Osteocyte (in vitro differentiated cells): ENCODE results near the gene MAEL. TPM values are rescaled to one million over a fixed set of nuclear protein-coding genes. Genes with fewer than 3 reads are reported as not detected.

ENCODE experiments used
- DNase-seq: peaks from one replicate; pipeline ENCODE4 v3.0.0; 2021; ENCODE audit warnings: mixed read lengths; ENCODE audit not compliant: unreplicated experiment; ENCODE audit errors: extremely low spot score
- H3K27ac Mint-ChIP-seq: one replicate; pipeline ENCODE4 v1.8.0; 2021; ENCODE audit warnings: mild to moderate bottlenecking, mixed read lengths; ENCODE audit not compliant: unreplicated experiment
- H3K27me3 Mint-ChIP-seq: one replicate; pipeline ENCODE4 v1.8.0; 2021; ENCODE audit warnings: mixed read lengths; ENCODE audit not compliant: unreplicated experiment
- H3K36me3 Mint-ChIP-seq: one replicate; pipeline ENCODE4 v1.8.0; 2021; ENCODE audit warnings: mixed read lengths; ENCODE audit not compliant: unreplicated experiment
- H3K4me1 Mint-ChIP-seq: one replicate; pipeline ENCODE4 v1.8.0; 2021; ENCODE audit warnings: mixed read lengths; ENCODE audit not compliant: unreplicated experiment
- H3K4me3 Mint-ChIP-seq: one replicate; pipeline ENCODE4 v1.8.0; 2021; ENCODE audit warnings: mild to moderate bottlenecking, moderate library complexity, mixed read lengths; ENCODE audit not compliant: unreplicated experiment
- H3K9me3 Mint-ChIP-seq: one replicate; pipeline ENCODE4 v1.8.0; 2021; ENCODE audit warnings: mixed read lengths; ENCODE audit not compliant: unreplicated experiment
- total RNA-seq: library from RNA; stranded (reverse); gene quantifications from 2 replicates; pipeline ENCODE4 v1.2.1, GENCODE V29; 2021
- TF ChIP-seq, protein P1 (sequence below): fragments of 200-600 bp; sonication (generic); IDR thresholded peaks from 2 replicates; pipeline ENCODE4 v1.5.0; 2021; ENCODE audit warnings: antibody characterized with exemption, mild to moderate bottlenecking, moderate library complexity

Gene MAEL
- total RNA-seq, 1 donor from 2014 or later = not detected

DNA sequence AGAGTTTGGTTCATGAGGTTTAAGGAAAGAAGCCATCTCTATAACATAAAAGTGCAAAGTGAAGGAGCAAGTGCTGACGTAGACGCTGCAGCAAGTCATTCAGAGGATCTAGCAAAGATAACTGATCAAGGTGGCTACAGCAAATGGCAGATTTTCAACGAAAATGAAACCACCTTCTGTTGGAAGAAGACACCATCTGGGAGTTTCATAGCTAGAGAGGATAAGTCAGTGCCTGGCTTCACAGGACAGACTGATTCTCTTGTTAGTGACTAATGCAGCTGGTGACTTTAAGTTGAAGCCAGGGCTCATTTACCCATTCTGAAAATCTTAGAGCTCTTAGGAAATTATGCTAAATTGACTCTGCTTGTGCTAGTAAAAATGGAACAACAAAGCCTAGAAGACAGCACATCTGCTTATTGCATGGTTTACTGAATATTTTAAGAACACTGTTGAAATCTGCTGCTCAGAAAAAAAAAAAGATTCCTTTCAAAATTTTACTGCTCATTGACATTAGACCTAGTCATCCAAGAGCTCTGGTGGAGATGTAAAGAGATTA lies 10.5 kb downstream of the MAEL start:
- peaks cover 4% of the 10 kb centered on the region for H3K9me3 Mint-ChIP-seq
- H3K36me3 Mint-ChIP-seq = no peaks in the 10 kb centered on the region
- DNase-seq = no peak

DNA sequence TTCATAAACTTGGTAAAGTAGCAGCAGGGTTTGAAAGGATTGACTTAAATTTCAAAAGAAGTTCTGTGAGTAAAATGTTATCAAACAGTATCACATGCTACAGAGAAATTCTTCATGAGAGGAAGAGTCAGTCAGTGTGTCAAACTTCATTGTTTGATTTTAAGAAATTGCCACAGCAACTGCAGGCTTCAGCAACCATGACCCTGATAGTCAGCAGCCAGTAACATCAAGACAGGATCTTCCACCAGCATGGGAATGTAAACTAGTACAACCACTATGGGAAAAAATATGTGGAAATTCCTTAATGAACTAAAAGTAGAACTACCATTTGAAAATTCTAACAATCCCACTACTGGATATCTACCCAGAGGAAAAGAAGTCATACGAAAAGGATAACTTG lies 11.5 kb downstream of the MAEL start:
- TF ChIP-seq, protein P1, sequence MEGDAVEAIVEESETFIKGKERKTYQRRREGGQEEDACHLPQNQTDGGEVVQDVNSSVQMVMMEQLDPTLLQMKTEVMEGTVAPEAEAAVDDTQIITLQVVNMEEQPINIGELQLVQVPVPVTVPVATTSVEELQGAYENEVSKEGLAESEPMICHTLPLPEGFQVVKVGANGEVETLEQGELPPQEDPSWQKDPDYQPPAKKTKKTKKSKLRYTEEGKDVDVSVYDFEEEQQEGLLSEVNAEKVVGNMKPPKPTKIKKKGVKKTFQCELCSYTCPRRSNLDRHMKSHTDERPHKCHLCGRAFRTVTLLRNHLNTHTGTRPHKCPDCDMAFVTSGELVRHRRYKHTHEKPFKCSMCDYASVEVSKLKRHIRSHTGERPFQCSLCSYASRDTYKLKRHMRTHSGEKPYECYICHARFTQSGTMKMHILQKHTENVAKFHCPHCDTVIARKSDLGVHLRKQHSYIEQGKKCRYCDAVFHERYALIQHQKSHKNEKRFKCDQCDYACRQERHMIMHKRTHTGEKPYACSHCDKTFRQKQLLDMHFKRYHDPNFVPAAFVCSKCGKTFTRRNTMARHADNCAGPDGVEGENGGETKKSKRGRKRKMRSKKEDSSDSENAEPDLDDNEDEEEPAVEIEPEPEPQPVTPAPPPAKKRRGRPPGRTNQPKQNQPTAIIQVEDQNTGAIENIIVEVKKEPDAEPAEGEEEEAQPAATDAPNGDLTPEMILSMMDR = no peak
- H3K9me3 Mint-ChIP-seq = peaks cover 4% of the 10 kb centered on the region
- no peaks in the 10 kb centered on the region for H3K4me1 Mint-ChIP-seq
- no peak for DNase-seq
- no peak overlapping the region for H3K27ac Mint-ChIP-seq
- H3K4me3 Mint-ChIP-seq = no peak overlapping the region
- no peaks in the 10 kb centered on the region for H3K36me3 Mint-ChIP-seq
- H3K27me3 Mint-ChIP-seq = peaks cover 47% of the 10 kb centered on the region

More for the DNA sequence above, 10.5 kb downstream of the MAEL start:
- Mint-ChIP-seq H3K27me3 (peaks cover 41% of the 10 kb centered on the region), H3K27ac (no peak overlapping the region), H3K4me1 (no peaks in the 10 kb centered on the region), H3K4me3 (no peak overlapping the region)
- TF ChIP-seq, protein P1 = no peak

DNA sequence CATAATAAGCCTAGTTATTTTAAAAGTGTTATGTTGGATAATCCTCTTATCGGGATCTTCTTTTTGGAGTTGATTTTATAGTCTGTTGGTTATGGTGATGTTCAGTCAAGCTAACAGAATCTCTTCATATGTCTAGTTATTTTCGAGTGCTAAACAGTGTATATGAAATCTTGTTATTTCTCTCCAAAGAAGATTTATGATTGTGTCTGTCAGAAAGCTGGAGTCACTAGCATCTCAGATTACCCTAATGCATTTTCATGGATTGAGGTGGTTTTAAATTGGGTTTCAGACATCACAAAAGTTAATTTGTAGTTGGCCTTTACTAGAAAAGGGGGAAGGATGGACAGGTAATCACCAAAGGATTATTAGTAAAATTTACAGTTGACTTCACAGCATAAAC lies 13.3 kb downstream of the MAEL start:
- Mint-ChIP-seq H3K4me1 (no peaks in the 10 kb centered on the region), H3K36me3 (no peaks in the 10 kb centered on the region), H3K27ac (no peak overlapping the region), H3K9me3 (peaks cover 4% of the 10 kb centered on the region), H3K27me3 (peaks cover 46% of the 10 kb centered on the region), H3K4me3 (no peak overlapping the region)
- no peak for DNase-seq
- TF ChIP-seq, protein P1 = no peak

DNA sequence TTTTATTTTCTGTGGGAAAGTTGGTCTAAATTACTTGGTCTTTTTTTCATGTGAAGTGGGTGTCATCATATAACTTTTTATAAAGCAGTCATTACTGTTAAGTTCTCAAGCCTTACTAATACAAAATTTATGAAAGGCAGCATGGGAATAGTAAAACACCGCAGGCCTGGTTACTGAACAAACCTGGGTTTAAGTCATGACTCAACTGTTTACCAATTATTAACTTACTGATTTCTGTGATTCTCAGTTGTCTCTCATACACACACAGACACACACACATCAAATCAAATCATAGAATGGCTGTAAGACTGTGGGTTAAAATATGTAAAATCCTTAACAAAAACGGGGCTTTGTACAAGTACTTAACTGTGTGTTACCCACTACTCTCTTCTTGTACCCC lies 14.6 kb downstream of the MAEL start:
- H3K4me3 Mint-ChIP-seq = no peak overlapping the region
- H3K9me3 Mint-ChIP-seq = peaks cover 4% of the 10 kb centered on the region
- no peak for DNase-seq
- TF ChIP-seq, protein P1 = no peak
- H3K27ac Mint-ChIP-seq = no peak overlapping the region
- H3K27me3 Mint-ChIP-seq = peaks cover 47% of the 10 kb centered on the region
- no peaks in the 10 kb centered on the region for H3K36me3 Mint-ChIP-seq
- no peaks in the 10 kb centered on the region for H3K4me1 Mint-ChIP-seq

DNA sequence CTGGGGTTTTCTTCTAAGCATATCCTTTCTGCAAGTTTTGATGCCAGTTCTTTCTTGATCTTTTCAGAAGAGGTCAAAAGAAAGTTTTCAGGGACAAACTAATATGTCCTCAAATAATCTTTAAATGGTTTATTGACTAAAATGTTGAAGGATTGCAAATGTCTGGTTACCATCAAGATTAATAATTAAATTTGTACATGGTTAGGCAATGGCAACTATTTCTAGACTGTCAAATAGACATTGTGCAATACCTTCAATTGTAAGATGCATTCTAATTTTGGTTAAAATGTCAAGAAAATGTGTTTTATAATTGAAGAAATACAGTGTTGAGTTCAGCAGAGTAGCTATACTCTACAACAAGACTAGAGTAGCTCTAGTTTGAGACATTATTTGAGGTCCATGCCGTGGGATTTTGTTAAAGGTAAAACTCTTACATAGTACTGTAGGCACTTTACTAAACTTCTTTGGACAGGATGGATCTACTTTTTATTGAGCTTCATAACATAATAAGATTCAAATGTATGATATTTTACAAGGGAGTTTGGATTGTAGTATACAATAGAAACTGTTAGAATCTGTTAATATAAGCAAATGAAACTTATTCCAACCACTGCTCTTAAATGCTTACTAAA lies 22.6 kb downstream of the MAEL start:
- no peak overlapping the region for H3K27ac Mint-ChIP-seq
- H3K9me3 Mint-ChIP-seq = no peaks in the 10 kb centered on the region
- peaks cover 68% of the 10 kb centered on the region for H3K27me3 Mint-ChIP-seq
- H3K36me3 Mint-ChIP-seq = no peaks in the 10 kb centered on the region
- H3K4me3 Mint-ChIP-seq = no peak overlapping the region
- no peaks in the 10 kb centered on the region for H3K4me1 Mint-ChIP-seq
- TF ChIP-seq, protein P1 = no peak
- DNase-seq = no peak
